Gastrocnemius medialis (tissue), 4 donors: ENCODE data around the gene SLC43A2. TPM values are rescaled to one million over a fixed set of nuclear protein-coding genes. Genes with fewer than 3 reads are reported as not detected.

Experiments used
- ATAC-seq, 2 donors: fragments of 150-250 bp; one replicate each; pipeline ENCODE4 v1.9.1; 2016
- DNase-seq, 2 donors: peaks; one replicate each; pipeline ENCODE4 v3.0.0-alpha.2; 2019
- H3K27ac ChIP-seq, 4 donors: fragments of 200-600 bp; sonication (generic); 1 replicate in 1 of 4; 2 replicates in 3 of 4; pipeline ENCODE4 v1.5.1; 2016 to 2018; ENCODE audit warnings: mild to moderate bottlenecking in 2 of 4, moderate library complexity in 1 of 4
- H3K27me3 ChIP-seq, 3 donors: fragments of 200-600 bp; sonication (generic) in 2 of 3; 1 replicate in 1 of 3; 2 replicates in 2 of 3; pipeline versions ENCODE4 v1.5.1 to v1.6.0; 2016 to 2019; ENCODE audit warnings: mild to moderate bottlenecking in 1 of 3, moderate library complexity in 1 of 3
- H3K36me3 ChIP-seq, 2 donors: fragments of 200-600 bp; sonication (generic) in 1 of 2; one replicate each; pipeline ENCODE4 v1.5.1; 2017 to 2018
- H3K4me1 ChIP-seq, 2 donors: fragments of 200-600 bp; sonication (generic) in 1 of 2; one replicate each; pipeline ENCODE4 v1.5.1; 2016 to 2017; ENCODE audit warnings: mild to moderate bottlenecking in 2 of 2
- H3K4me3 ChIP-seq, 4 donors: fragments of 200-600 bp; sonication (generic) in 3 of 4; 1 replicate in 1 of 4; 2 replicates in 3 of 4; pipeline ENCODE4 v1.5.1; 2016 to 2019; ENCODE audit warnings: mild to moderate bottlenecking in 2 of 4
- H3K9me3 ChIP-seq, 3 donors: fragments of 200-600 bp; sonication (generic) in 2 of 3; 1 replicate in 1 of 3; 2 replicates in 2 of 3; pipeline ENCODE4 v1.5.1; 2016 to 2019
- POLR2A ChIP-seq, 2 donors: fragments of 450-650 bp; IDR thresholded peaks; one replicate each; pipeline ENCODE4 v1.6.1; 2017; ENCODE audit warnings: antibody characterized with exemption in 2 of 2, mild to moderate bottlenecking in 2 of 2, moderate library complexity in 2 of 2
- in situ Hi-C, 4 donors: fragments of 200-750 bp; cut with MboI; loops; one replicate each; pipeline versions ENCODE4 v1.15.0 to v1.8.0; 2017; ENCODE audit warnings: low sequenced_read_pairs in 4 of 4
- intact Hi-C: fragments of 100-400 bp; cut with DNase I; formaldehyde crosslinking; loops from one replicate; pipeline ENCODE4 v1.15.1; 2023; ENCODE audit warnings: low total_unique reads
- total RNA-seq, 4 donors: library from RNA; depleted of rRNA; stranded (reverse); fragments of >200 nt; gene quantifications; one replicate each; pipeline versions ENCODE4 v1.1.0 to v1.2.3, GENCODE V29; 2016
- TF ChIP-seq, protein P1 (sequence below), 5 experiments: fragments of 450-650 bp in 3 of 5; fragments of 200-600 bp in 2 of 5; sonication (generic) in 2 of 5; IDR thresholded peaks in 4 of 5; conservative IDR thresholded peaks in 1 of 5; 1 replicate in 4 of 5; 2 replicates in 1 of 5; pipeline ENCODE4 v1.5.1; 2016 to 2019; ENCODE audit warnings: antibody characterized with exemption in 5 of 5, mild to moderate bottlenecking in 3 of 5, moderate library complexity in 3 of 5

Gene SLC43A2
- total RNA-seq, 4 donors from 2014 or later = 26.9 to 96.9 (median 55.2) TPM

DNA sequence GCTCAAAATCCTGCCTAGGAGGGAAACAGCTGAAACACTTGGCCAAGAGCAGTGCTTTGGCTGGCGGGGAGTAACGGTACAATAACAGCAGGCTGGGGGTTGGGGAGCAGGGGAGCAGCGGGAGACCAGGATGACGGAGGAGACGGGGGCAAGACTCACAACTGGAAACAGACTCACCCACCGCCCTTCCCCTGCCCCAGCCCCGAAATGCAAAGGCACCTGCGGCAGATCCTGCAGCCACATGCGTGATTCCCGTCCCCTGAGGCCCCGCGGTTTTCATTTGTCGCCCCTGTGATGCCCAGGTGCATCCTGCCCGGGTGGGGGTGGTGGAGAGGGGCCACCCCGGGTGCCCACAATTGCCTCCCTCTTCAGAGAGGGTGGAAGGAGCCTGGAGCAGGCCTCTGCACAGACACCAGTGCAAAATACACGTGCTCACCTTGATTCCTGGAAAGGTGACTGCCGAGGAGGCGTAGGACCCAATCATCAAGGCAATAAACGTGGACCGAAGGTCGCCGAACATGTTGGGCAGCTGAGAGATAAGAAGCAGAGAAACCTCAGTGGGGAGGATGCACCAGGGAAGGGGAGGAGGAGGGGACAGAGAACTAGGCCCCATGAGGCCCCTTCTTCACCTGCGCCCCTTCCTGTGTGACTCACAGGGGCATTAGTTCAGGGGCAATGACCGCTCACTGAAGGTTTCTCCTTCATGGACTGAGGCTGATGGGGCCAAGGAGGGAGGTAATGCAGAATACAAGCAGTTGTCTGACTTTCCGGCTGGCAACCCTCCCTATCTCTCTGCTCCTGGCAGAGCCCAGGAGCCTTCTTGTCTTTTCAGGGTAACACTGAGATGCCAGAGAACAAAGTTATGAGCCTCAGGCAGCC, 35.6 kb downstream of the SLC43A2 start:
- no peak overlapping the region for H3K4me3 ChIP-seq
- ATAC-seq = peak; percentile 22 to 30
- H3K27me3 ChIP-seq = no peaks in the 10 kb centered on the region
- DNase-seq = peak; percentile 53 to 62
- no peaks in the 10 kb centered on the region for H3K9me3 ChIP-seq
- peak overlapping the region; percentile 91 to 98 (median 96) for H3K27ac ChIP-seq
- in situ Hi-C loops = no loop called here
- TF ChIP-seq, protein P1, sequence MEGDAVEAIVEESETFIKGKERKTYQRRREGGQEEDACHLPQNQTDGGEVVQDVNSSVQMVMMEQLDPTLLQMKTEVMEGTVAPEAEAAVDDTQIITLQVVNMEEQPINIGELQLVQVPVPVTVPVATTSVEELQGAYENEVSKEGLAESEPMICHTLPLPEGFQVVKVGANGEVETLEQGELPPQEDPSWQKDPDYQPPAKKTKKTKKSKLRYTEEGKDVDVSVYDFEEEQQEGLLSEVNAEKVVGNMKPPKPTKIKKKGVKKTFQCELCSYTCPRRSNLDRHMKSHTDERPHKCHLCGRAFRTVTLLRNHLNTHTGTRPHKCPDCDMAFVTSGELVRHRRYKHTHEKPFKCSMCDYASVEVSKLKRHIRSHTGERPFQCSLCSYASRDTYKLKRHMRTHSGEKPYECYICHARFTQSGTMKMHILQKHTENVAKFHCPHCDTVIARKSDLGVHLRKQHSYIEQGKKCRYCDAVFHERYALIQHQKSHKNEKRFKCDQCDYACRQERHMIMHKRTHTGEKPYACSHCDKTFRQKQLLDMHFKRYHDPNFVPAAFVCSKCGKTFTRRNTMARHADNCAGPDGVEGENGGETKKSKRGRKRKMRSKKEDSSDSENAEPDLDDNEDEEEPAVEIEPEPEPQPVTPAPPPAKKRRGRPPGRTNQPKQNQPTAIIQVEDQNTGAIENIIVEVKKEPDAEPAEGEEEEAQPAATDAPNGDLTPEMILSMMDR (IDR thresholded peaks at IDR 0.05 in 4 of 5, conservative IDR thresholded peaks at IDR 0.05 in 1 of 5) = no peak
- no peak for TF ChIP-seq POLR2A (IDR thresholded peaks at IDR 0.05)
- peaks cover 50 to 53% of the 10 kb centered on the region in 2 donors for H3K4me1 ChIP-seq
- intact Hi-C loops = no loop called here
- no peaks in the 10 kb centered on the region for H3K36me3 ChIP-seq

DNA sequence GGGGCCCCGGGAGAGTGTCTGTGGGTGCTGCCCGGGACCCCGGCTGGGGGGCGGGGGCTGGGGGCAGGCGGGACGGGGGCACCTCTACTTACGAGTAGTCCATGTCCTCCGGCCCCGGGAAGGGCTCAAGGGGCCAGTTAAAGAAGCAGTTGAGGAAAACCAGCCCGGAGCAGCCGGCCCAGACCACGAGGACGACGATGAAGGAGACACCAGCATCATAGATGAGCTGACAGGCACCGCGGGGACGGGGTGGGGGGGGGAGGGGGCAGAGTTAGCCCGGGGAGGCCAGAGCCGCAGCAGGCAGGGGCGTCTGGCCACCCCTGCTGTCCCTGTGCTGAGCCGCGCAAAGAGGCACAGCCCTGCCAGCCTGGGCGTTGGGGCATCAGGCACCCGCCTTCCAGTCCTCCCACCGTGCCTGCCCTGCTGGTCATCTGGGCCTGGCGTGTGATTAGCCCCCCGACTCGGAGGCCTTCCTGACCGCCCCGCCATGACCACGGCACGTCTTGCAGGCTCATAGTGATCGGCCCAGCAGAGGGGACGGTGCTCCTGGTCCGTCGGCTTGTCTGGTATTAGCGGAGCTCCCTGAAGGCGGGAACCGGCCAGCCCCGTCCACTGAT, 37.1 kb downstream of the SLC43A2 start:
- Histone ChIP-seq H3K4me3 (no peak overlapping the region), H3K27me3 (no peaks in the 10 kb centered on the region), H3K9me3 (no peaks in the 10 kb centered on the region), H3K36me3 (no peaks in the 10 kb centered on the region), H3K27ac (peak overlapping the region; percentile 91 to 98 (median 96)), H3K4me1 (peaks cover 64 to 66% of the 10 kb centered on the region in 2 donors)
- no peak for DNase-seq
- no peak for ATAC-seq
- intact Hi-C loops (no loop called here), in situ Hi-C loops (no loop called here)
- TF ChIP-seq POLR2A (IDR thresholded peaks at IDR 0.05) = no peak
- TF ChIP-seq, protein P1 (IDR thresholded peaks at IDR 0.05 in 4 of 5, conservative IDR thresholded peaks at IDR 0.05 in 1 of 5) = no peak

DNA sequence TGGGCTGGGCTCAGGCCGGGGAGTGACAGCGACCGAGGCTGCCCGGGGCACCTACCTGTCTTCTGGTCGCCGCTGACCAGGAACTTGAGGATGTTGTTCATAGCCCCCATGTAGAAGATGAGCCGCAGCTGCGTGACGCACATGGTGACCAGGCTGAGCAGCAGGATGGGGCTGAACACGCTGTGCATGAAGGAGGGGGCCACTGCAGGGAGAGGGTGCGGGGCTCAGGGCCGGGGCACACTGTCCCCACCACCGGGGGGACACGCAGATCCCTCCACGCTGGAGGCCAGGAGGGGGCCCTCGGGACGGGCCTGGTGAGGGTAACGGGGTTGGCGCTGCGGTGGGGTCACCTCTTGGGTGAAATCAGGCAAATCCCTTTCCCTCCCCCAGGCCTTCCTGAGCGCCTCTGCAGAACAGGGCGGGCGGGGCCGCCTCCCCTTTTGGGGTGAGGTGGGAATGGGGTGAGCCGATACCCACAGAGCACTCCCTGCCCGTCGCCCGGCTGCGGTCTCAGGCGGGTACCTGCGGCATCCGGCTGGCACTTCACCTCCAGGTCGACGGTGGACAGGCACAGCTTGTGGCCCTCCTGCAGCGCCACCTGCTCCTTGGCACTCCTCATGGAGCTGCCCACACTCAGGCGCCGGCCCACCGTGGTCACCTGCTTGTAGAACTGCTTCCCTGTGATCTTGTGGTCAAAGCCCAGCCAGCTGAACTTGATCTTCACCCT, 37.7 kb downstream of the SLC43A2 start:
- Histone ChIP-seq H3K27ac (peak overlapping the region; percentile 91 to 98 (median 96)), H3K36me3 (peaks cover 0 to under 1% of the 10 kb centered on the region in 2 donors), H3K9me3 (no peaks in the 10 kb centered on the region), H3K27me3 (no peaks in the 10 kb centered on the region), H3K4me1 (peaks cover 71% of the 10 kb centered on the region in 2 donors), H3K4me3 (peak overlapping the region in 2 of 4 donors; percentile 15 to 30)
- peak in 1 of 2 donors; percentile 41 for TF ChIP-seq POLR2A (IDR thresholded peaks at IDR 0.05)
- TF ChIP-seq, protein P1 (IDR thresholded peaks at IDR 0.05 in 4 of 5, conservative IDR thresholded peaks at IDR 0.05 in 1 of 5) = no peak
- in situ Hi-C loops = no loop called here
- intact Hi-C loops = loop anchor here (1.0 kb wide), 2 partner anchors 14 to 37 kb away; partner anchors contain the start of gene SLC43A2
- DNase-seq = peak; percentile 61 to 74
- no peak for ATAC-seq

DNA sequence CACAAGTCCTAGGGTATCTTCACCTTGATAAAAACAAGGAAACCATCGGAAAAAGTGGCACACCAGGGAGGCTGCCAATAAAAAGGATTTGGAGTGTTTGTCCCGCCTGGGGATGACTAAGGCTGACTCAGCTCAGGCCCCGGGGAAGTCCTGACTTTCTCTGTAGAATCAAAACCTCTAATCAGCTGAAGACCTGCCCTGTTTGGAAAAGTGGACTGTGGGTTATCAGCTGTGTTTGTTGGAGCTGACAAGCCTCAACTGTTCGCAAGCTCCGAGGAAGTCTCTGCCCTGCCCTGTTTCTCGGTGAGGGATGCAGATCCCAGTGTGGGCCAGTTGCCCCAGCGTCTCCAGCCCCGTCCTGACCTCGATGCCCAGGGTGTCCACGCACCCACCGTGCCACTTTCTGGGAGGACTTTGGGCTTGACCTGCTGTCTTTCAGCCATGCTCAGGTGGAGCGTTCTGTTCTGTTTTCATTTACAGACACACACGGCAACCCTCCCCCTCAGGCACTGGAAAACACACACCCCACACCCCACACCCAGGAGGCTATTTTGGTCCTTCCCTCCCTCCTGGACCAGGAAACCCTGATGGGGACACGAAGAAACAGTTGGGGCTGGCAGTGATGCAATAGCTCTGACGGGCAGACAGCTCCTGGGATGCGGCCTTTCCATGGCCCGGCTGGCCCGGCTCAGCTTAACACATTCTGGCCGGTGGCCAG, 38.4 kb downstream of the SLC43A2 start:
- H3K27me3 ChIP-seq = no peaks in the 10 kb centered on the region
- peak; percentile 95 to 98 for DNase-seq
- ATAC-seq = peak; percentile 79 to 84
- H3K4me3 ChIP-seq = peak overlapping the region in 3 of 4 donors; percentile 14 to 30 (median 18)
- peak overlapping the region; percentile 91 to 98 (median 96) for H3K27ac ChIP-seq
- H3K9me3 ChIP-seq = no peaks in the 10 kb centered on the region
- H3K36me3 ChIP-seq = peaks cover 0 to 8% of the 10 kb centered on the region in 2 donors
- in situ Hi-C loops (no loop called here), intact Hi-C loops (loop anchor here (1.0 kb wide), 2 partner anchors 13 to 38 kb away; partner anchors contain the start of gene SLC43A2)
- H3K4me1 ChIP-seq = peaks cover 78% of the 10 kb centered on the region in 2 donors
- TF ChIP-seq POLR2A (IDR thresholded peaks at IDR 0.05) = peak; percentile 58 to 64
- TF ChIP-seq, protein P1 (IDR thresholded peaks at IDR 0.05 in 4 of 5, conservative IDR thresholded peaks at IDR 0.05 in 1 of 5) = peak in 1 of 5 experiments; percentile 12
